ENCODE results near the gene CAPN11.

DNA sequence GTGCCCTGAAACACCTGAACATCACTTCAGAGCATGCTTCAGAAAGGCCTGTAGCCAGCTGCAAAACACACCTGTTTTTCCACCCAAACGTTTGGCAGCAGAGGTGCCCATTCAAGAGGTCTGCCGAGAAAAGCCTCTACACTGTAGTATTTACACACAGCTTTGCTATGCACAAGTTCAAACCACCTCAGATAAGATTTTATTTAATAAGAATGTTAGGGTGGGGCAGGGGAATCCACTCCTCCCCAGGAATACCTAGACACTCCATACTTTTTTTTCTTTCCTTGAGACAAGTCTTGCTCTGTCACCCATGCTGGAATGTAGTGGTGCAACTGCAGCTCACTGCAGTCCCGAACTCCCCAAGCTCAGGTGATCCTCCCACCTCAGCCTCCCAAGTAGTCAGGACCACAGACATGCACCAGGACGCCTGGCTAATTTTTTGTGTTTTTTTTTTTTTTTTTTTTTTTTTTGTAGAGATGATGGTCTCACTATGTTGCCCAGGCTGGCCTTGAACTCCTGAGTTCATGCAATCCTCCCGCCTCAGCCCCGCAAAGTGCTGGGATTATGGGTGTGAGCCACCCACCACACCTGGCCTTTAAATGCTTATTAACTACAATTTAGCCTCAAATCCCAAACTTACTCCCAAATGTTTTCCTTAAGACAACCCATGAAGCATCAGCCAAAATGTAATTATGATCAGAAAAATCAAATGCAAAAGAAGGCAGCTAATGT lies 41.1 kb upstream of the CAPN11 start:
- TF ChIP-seq, protein P1, sequence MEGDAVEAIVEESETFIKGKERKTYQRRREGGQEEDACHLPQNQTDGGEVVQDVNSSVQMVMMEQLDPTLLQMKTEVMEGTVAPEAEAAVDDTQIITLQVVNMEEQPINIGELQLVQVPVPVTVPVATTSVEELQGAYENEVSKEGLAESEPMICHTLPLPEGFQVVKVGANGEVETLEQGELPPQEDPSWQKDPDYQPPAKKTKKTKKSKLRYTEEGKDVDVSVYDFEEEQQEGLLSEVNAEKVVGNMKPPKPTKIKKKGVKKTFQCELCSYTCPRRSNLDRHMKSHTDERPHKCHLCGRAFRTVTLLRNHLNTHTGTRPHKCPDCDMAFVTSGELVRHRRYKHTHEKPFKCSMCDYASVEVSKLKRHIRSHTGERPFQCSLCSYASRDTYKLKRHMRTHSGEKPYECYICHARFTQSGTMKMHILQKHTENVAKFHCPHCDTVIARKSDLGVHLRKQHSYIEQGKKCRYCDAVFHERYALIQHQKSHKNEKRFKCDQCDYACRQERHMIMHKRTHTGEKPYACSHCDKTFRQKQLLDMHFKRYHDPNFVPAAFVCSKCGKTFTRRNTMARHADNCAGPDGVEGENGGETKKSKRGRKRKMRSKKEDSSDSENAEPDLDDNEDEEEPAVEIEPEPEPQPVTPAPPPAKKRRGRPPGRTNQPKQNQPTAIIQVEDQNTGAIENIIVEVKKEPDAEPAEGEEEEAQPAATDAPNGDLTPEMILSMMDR (conservative IDR thresholded peaks at IDR 0.05 in 1 of 2, IDR thresholded peaks at IDR 0.05 in 1 of 2; ENCODE audit: low read depth in 1 of 2, low read length in 2 of 2), result no peak
- no peak for TF ChIP-seq EZH2 (IDR thresholded peaks at IDR 0.05; ENCODE audit: low read length, missing control alignments)

Measured in fibroblast of lung (primary cell).